Epithelial cell of proximal tubule (primary cell): ENCODE results near the gene PKDCC. TPM values are rescaled to one million over a fixed set of nuclear protein-coding genes. Genes with fewer than 3 reads are reported as not detected.
"Not testable (repeated sequence)": the region's sequence is repeated elsewhere in the genome, so short reads cannot be mapped to it uniquely, and the experiment has no call there.

Source experiments
- DNase-seq: peaks from one replicate; pipeline ENCODE4 v3.0.0-alpha.2; 2011; ENCODE audit warnings: low read depth
- H3K4me3 ChIP-seq: 2 replicates; pipeline ENCODE4 v1.5.1; 2011; ENCODE audit warnings: low read depth, mild to moderate bottlenecking, low read length
- CTCF ChIP-seq: conservative IDR thresholded peaks from 2 replicates; pipeline ENCODE4 v1.5.1; 2012; ENCODE audit warnings: low read depth, mild to moderate bottlenecking, low read length
- total RNA-seq: library from RNA; depleted of rRNA; stranded (reverse); fragments of >200 nt; gene quantifications from 2 replicates; pipeline ENCODE4 v1.2.3, GENCODE V29; 2015

The PKDCC gene
- total RNA-seq, 1 donor from 2014 or later, result 51.1 TPM

- H3K4me3 ChIP-seq, result no peak overlapping the region
- no peak for DNase-seq
- no peak for TF ChIP-seq CTCF
These were observed 13.1 kb downstream of the PKDCC start for GRCh38 chr2:42060718-42061619.

GRCh38 chr2:42061839-42062238 is 14.0 kb downstream of the PKDCC start:
- no peak overlapping the region for H3K4me3 ChIP-seq
- no peak for TF ChIP-seq CTCF
- no peak for DNase-seq

DNA sequence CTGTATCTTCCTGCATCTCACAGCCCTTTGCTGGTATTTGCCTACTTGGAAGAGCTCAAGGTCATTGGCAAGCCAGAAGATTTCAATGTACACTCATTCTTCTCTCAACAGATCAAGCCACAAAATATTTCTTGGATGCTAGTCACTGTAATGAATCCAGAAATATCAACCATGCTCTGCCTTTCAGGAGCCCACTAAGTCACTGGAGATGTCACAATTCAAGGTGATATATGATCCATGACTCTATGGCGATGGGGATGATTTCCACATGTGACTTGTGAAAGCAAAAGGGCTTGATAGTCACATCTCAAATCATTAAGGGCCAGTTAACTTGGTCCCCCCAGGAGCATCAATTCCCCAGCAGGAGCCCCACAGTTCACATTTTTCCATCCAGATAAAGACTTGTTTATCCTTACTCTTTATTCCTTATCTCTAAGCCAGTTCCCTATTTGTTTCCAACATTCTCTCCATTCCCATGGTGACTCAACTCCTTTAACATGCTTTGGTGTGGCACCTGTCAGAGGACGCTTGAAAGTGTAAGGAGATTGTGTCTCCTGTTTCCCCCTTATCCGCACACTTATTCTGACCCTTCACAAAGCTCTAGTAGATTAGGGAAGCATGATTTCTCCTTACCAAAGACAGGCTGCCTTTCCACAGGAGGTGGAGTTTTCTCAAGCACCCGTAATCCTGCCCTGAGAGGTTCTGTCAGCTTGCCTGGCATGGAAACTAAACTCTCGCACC is 15.8 kb downstream of the PKDCC start:
- no peak for DNase-seq
- H3K4me3 ChIP-seq, result no peak overlapping the region
- TF ChIP-seq CTCF, result no peak

- no peak for DNase-seq
- no peak overlapping the region for H3K4me3 ChIP-seq
- no peak for TF ChIP-seq CTCF
These were observed 16.7 kb downstream of the PKDCC start for GRCh38 chr2:42064417-42064942.

GRCh38 chr2:42065753-42066152 is 17.9 kb downstream of the PKDCC start:
- not testable (repeated sequence) for H3K4me3 ChIP-seq, DNase-seq

GRCh38 chr2:42067001-42067400 is 19.2 kb downstream of the PKDCC start:
- DNase-seq, H3K4me3 ChIP-seq: not testable (repeated sequence)

DNA sequence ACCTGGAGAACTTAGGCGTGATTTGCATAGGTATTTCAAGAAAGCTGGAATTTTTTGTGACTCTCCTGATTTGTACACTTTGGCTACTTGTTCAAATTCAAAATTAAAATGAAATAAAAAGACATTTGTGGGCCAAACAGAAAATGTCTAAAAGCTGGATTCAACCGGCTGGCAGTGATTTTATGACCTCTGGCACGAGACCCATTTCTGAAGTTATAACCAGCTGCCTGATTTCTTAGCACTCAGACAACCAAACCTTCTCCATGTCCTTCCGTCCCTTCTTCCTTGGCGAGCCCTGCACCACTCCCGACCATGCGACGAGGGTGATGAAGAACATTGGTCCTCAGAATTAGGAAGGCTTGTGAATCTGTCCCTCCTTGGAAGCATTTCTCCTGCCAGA is 19.7 kb downstream of the PKDCC start:
- DNase-seq, result no peak
- H3K4me3 ChIP-seq, result no peak overlapping the region
- TF ChIP-seq CTCF, result no peak
